ENCODE data around the gene PEPD. TPM values are rescaled to one million over a fixed set of nuclear protein-coding genes. Genes with fewer than 3 reads are reported as not detected.

PEPD gene
- total and polyA plus RNA-seq, 3 experiments from 2014 or later: 47.9 to 109 (median 49.0) TPM

GRCh38 chr19:33446330-33447293 lies 75.0 kb downstream of the PEPD start:
- H3K27me3 Mint-ChIP-seq: no peaks in the 10 kb centered on the region
- CTCF ChIA-PET: interaction anchor here (1.0 kb wide), 1 partner anchor 205 kb away, joined by 3 read pairs; no protein-coding TSS in a partner anchor

DNA sequence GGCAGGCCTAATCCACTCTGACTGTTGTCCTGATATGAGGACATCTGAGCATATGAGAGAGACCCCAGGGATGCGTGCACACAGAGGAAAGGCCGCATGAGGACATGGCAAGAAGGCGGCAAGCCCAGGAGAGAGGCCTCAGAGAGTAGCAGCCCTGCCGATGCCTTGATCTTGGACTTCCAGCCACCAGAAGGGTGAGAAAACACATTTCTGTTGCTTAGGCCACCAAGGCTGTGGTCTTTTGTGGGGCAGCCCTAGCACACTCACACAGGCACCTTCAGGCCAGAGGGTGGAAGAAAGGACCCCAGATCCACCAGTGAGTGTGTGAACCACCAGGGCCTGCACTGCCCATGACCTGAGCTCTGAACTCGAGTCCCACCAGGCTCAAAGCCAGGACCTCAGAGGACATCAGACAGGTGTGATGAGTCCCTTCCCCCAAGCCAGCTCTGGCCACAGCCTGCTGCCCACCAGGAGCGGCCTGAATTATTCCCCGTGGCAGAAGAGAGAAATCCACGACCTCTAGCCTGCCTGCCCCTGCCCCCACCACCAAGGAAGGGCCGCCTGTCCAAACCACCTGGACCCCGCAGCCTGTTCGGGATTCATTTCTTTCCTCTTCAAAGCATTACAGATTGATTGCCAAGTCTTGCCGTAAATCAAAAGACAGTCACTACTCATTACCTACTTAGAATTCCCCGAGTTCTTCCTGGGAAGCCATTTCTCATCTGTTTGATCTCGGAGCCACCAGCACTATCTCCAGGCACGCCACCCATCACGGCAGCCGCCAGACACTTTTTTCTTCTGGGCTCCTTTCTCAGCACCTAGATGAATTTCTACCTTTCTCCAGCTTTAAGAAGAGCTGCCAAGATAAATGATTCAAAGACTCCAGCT lies 75.9 kb downstream of the PEPD start:
- peaks cover 0 to 18% (median 4%) of the 10 kb centered on the region in 3 donors for H3K36me3 Mint-ChIP-seq
- no peak for DNase-seq
- Histone ChIP-seq H3K27me3 (ENCODE audit: insufficient read depth, low read length, poor library complexity, severe bottlenecking) (no peaks in the 10 kb centered on the region), H3K27ac (ENCODE audit: low read depth, low read length) (no peak overlapping the region), H3K9me3 (ENCODE audit: low read length) (no peaks in the 10 kb centered on the region), H3K4me1 (ENCODE audit: insufficient read depth, low read length) (no peaks in the 10 kb centered on the region), H3K4me3 (ENCODE audit: low read length) (no peak overlapping the region), H3K36me3 (ENCODE audit: insufficient read depth, low read length) (no peaks in the 10 kb centered on the region)
- no peaks in the 10 kb centered on the region for H3K9me3 Mint-ChIP-seq
- H3K27ac Mint-ChIP-seq: no peak overlapping the region
- peaks cover 5 to 7% (median 5%) of the 10 kb centered on the region in 3 donors for H3K4me1 Mint-ChIP-seq
- POLR2A ChIA-PET: no interaction called here
- no peak overlapping the region for H3K4me3 Mint-ChIP-seq
- CTCF ChIA-PET: no interaction called here
- H3K27me3 Mint-ChIP-seq: no peaks in the 10 kb centered on the region

More at GRCh38 chr19:33446330-33447293, 75.0 kb downstream of the PEPD start:
- no peak for DNase-seq
- Mint-ChIP-seq H3K27ac (no peak overlapping the region), H3K4me1 (peaks cover 2 to 3% (median 3%) of the 10 kb centered on the region in 3 donors), H3K9me3 (no peaks in the 10 kb centered on the region), H3K36me3 (peaks cover 0 to 18% (median 4%) of the 10 kb centered on the region in 3 donors), H3K4me3 (no peak overlapping the region)
- Histone ChIP-seq H3K27ac (ENCODE audit: low read depth, low read length) (no peak overlapping the region), H3K4me1 (ENCODE audit: insufficient read depth, low read length) (no peaks in the 10 kb centered on the region), H3K27me3 (ENCODE audit: insufficient read depth, low read length, poor library complexity, severe bottlenecking) (no peaks in the 10 kb centered on the region), H3K4me3 (ENCODE audit: low read length) (no peak overlapping the region), H3K9me3 (ENCODE audit: low read length) (no peaks in the 10 kb centered on the region), H3K36me3 (ENCODE audit: insufficient read depth, low read length) (no peaks in the 10 kb centered on the region)
- POLR2A ChIA-PET: no interaction called here

- Histone ChIP-seq H3K9me3 (ENCODE audit: low read length) (no peaks in the 10 kb centered on the region), H3K4me1 (ENCODE audit: insufficient read depth, low read length) (no peaks in the 10 kb centered on the region), H3K4me3 (ENCODE audit: low read length) (no peak overlapping the region), H3K27ac (ENCODE audit: low read depth, low read length) (no peak overlapping the region), H3K36me3 (ENCODE audit: insufficient read depth, low read length) (no peaks in the 10 kb centered on the region), H3K27me3 (ENCODE audit: insufficient read depth, low read length, poor library complexity, severe bottlenecking) (no peaks in the 10 kb centered on the region)
- H3K4me3 Mint-ChIP-seq: no peak overlapping the region
- peaks cover 0 to 17% (median 3%) of the 10 kb centered on the region in 3 donors for H3K36me3 Mint-ChIP-seq
- CTCF ChIA-PET: no interaction called here
- H3K4me1 Mint-ChIP-seq: peaks cover 5 to 7% (median 5%) of the 10 kb centered on the region in 3 donors
- no peaks in the 10 kb centered on the region for H3K27me3 Mint-ChIP-seq
- POLR2A ChIA-PET: no interaction called here
- DNase-seq: no peak
- H3K9me3 Mint-ChIP-seq: no peaks in the 10 kb centered on the region
- peak overlapping the region in 1 of 8 donors; percentile 82 for H3K27ac Mint-ChIP-seq
Measured at GRCh38 chr19:33444562-33445441, 76.8 kb downstream of the PEPD start.

- H3K27me3 ChIP-seq (ENCODE audit: insufficient read depth, low read length, poor library complexity, severe bottlenecking): no peaks in the 10 kb centered on the region
- H3K36me3 ChIP-seq (ENCODE audit: insufficient read depth, low read length): no peaks in the 10 kb centered on the region
- ChIA-PET POLR2A (no interaction called here), CTCF (no interaction called here)
- no peak for DNase-seq
- Mint-ChIP-seq H3K36me3 (peaks cover 0 to 11% (median 2%) of the 10 kb centered on the region in 3 donors), H3K4me3 (no peak overlapping the region), H3K27me3 (no peaks in the 10 kb centered on the region), H3K9me3 (no peaks in the 10 kb centered on the region), H3K27ac (no peak overlapping the region), H3K4me1 (peaks cover 5 to 7% (median 5%) of the 10 kb centered on the region in 3 donors)
- H3K4me3 ChIP-seq (ENCODE audit: low read length): no peak overlapping the region
- no peak overlapping the region for H3K27ac ChIP-seq (ENCODE audit: low read depth, low read length)
- H3K9me3 ChIP-seq (ENCODE audit: low read length): no peaks in the 10 kb centered on the region
- H3K4me1 ChIP-seq (ENCODE audit: insufficient read depth, low read length): no peaks in the 10 kb centered on the region
Measured at GRCh38 chr19:33443638-33444561, 77.7 kb downstream of the PEPD start.

DNA sequence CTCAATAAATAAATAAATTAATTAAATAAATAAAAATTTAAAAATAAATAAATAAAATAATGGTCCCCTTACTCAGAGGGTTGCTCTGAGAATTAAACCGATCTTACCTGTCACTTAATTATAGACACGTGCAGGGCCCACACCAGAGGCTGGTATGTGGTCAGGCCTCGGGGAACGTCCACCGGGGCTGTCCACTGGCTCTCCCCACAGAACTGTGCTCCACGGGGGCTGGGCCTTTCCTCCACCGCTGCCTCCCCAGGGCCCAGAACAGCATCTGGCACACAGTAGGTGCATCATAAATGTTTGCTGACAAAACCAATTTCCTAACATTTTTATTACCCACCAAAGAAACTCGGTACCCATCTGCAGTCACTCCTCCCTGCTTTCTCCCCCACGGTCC lies 78.9 kb downstream of the PEPD start:
- POLR2A ChIA-PET: no interaction called here
- CTCF ChIA-PET: no interaction called here
- H3K36me3 Mint-ChIP-seq: peaks cover 0 to 11% (median 2%) of the 10 kb centered on the region in 3 donors
- Histone ChIP-seq H3K27me3 (ENCODE audit: insufficient read depth, low read length, poor library complexity, severe bottlenecking) (no peaks in the 10 kb centered on the region), H3K4me1 (ENCODE audit: insufficient read depth, low read length) (no peaks in the 10 kb centered on the region), H3K27ac (ENCODE audit: low read depth, low read length) (no peak overlapping the region), H3K36me3 (ENCODE audit: insufficient read depth, low read length) (no peaks in the 10 kb centered on the region), H3K9me3 (ENCODE audit: low read length) (no peaks in the 10 kb centered on the region), H3K4me3 (ENCODE audit: low read length) (no peak overlapping the region)
- peaks cover 5 to 7% (median 5%) of the 10 kb centered on the region in 3 donors for H3K4me1 Mint-ChIP-seq
- no peaks in the 10 kb centered on the region for H3K27me3 Mint-ChIP-seq
- DNase-seq: no peak
- H3K9me3 Mint-ChIP-seq: no peaks in the 10 kb centered on the region
- no peak overlapping the region for H3K27ac Mint-ChIP-seq
- H3K4me3 Mint-ChIP-seq: no peak overlapping the region

DNA sequence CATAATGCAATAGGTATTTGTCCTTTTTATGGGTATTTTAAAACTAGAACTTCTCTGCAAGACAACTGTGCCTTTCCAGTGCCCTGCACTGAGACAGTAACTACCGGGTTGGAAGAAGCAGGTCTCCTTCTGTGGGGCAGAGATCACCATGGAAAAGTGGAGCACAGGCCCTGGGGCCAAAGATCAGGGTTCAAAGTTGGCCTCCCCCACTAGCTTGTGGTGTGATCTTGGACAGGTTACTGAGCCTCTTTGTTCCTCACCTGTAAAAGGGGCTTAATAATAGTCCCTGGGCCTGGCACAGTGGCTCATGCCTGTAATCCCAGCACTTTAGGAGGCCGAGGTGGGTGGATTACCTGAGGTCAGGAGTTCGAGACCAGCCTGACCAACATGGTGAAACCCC lies 79.8 kb downstream of the PEPD start:
- no peak for DNase-seq
- Mint-ChIP-seq H3K4me3 (no peak overlapping the region), H3K27me3 (no peaks in the 10 kb centered on the region), H3K36me3 (peaks cover 0 to 11% (median 2%) of the 10 kb centered on the region in 3 donors), H3K27ac (peak overlapping the region in 1 of 8 donors; percentile 33), H3K9me3 (no peaks in the 10 kb centered on the region), H3K4me1 (peaks cover 5 to 7% (median 5%) of the 10 kb centered on the region in 3 donors)
- no peaks in the 10 kb centered on the region for H3K36me3 ChIP-seq (ENCODE audit: insufficient read depth, low read length)
- no peaks in the 10 kb centered on the region for H3K4me1 ChIP-seq (ENCODE audit: insufficient read depth, low read length)
- H3K4me3 ChIP-seq (ENCODE audit: low read length): no peak overlapping the region
- POLR2A ChIA-PET: no interaction called here
- CTCF ChIA-PET: no interaction called here
- no peaks in the 10 kb centered on the region for H3K27me3 ChIP-seq (ENCODE audit: insufficient read depth, low read length, poor library complexity, severe bottlenecking)
- no peak overlapping the region for H3K27ac ChIP-seq (ENCODE audit: low read depth, low read length)
- H3K9me3 ChIP-seq (ENCODE audit: low read length): no peaks in the 10 kb centered on the region

DNA sequence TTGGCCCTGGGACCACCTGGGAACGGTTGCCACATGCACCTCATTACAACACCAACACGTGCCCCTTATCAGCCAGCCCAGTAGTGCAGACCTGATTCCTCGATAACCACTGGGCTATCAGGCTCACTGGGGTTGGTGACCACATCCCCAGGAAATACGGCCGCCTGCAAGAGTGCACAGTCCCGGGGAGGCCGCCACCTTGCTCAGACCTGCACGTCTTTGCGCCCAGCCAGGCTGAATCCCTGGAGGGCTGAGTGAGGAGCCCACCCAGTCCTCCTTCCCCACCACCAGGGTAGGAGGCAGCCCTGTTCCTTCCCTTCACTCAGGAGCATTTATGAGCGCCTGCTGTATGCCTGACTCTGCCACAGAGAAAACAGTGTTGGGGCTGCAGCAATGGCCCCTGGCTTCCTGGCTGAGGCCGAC lies 80.3 kb downstream of the PEPD start:
- CTCF ChIA-PET: no interaction called here
- Histone ChIP-seq H3K36me3 (ENCODE audit: insufficient read depth, low read length) (no peaks in the 10 kb centered on the region), H3K4me3 (ENCODE audit: low read length) (no peak overlapping the region), H3K27me3 (ENCODE audit: insufficient read depth, low read length, poor library complexity, severe bottlenecking) (no peaks in the 10 kb centered on the region), H3K27ac (ENCODE audit: low read depth, low read length) (no peak overlapping the region), H3K4me1 (ENCODE audit: insufficient read depth, low read length) (no peaks in the 10 kb centered on the region), H3K9me3 (ENCODE audit: low read length) (no peaks in the 10 kb centered on the region)
- no peak overlapping the region for H3K4me3 Mint-ChIP-seq
- H3K9me3 Mint-ChIP-seq: no peaks in the 10 kb centered on the region
- no peaks in the 10 kb centered on the region for H3K27me3 Mint-ChIP-seq
- peak in 1 of 5 donors; percentile 43 for DNase-seq
- H3K27ac Mint-ChIP-seq: peak overlapping the region in 3 of 8 donors; percentile 29 to 38 (median 33)
- H3K4me1 Mint-ChIP-seq: peaks cover 5 to 7% (median 5%) of the 10 kb centered on the region in 3 donors
- POLR2A ChIA-PET: no interaction called here
- H3K36me3 Mint-ChIP-seq: peaks cover 0 to 11% (median 3%) of the 10 kb centered on the region in 3 donors
